ENCODE results near the gene PLAU.
"Not testable (repeated sequence)": the region's sequence is repeated elsewhere in the genome, so short reads cannot be mapped to it uniquely, and the experiment has no call there.

Gene PLAU

DNA sequence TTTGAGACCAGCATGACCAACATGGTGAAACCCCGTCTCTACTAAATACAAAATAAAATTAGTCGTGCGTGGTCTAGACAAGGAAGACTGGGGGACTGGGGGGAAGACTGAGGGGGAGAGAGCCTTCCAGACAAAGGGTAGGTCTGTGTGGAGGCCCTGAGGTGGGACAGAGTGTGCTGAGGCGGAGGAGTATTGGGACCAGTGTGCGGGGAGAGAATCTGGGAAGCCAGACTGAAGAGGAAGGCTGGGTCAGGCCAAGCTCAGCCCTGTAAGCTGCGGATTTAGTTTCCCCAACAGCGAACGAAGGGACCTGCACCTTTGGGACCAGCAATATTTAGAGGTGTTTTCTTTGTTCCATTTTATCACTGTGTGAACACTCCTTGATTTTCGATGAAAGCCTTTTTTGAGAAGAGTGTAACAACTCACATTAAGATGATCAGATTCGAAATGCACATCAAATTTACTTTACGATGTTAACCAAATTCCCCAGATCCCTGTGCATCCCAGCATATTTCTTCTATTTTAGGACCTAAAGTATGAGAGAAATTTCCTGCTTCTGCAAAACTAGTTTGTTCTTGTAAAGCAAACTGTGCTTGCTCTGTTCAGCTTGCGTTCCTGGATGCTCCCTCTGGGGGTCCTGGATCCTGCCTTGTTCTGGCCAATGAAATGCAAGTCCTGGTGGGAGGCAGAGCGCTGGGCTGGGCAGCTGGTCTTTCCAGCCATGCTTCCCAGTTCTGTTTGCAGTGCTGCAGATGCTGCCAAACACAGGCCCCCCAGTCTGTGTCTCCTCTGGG is 39.4 kb downstream of the PLAU start:
- peak; percentile 18 for DNase-seq (ENCODE audit: low spot score)

GRCh38 chr10:73953665-73954064 is 42.7 kb downstream of the PLAU start:
- DNase-seq (ENCODE audit: low spot score) = peak; percentile 59

DNA sequence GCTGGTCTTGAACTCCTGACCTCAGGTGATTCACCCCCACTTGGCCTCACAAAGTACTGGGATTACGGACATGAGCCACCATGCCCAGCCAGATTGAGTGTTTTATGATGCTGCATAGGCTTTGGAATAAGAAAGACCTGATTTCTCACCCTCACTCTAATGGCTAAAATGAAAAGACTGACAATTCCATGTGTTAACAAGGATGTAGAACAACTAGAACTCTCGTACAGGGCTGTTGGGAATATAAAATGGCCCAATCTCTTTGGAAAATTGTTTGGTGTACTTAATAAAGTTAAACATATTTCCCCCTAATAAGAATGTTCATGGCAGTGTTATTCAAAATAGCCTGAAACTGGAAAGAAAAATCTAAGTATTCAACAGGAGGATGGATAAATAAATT is 43.8 kb downstream of the PLAU start:
- no peak for DNase-seq (ENCODE audit: low spot score)

- no peak for DNase-seq (ENCODE audit: low spot score)
Measured at GRCh38 chr10:73955719-73956118, 44.8 kb downstream of the PLAU start.

- peak; percentile 24 for DNase-seq (ENCODE audit: low spot score)
Measured at GRCh38 chr10:73956476-73957359, 45.8 kb downstream of the PLAU start.

GRCh38 chr10:73959484-73960243 is 48.7 kb downstream of the PLAU start:
- peak; percentile 13 for DNase-seq (ENCODE audit: low spot score)

- no peak for DNase-seq (ENCODE audit: low spot score)
Measured at GRCh38 chr10:73962386-73962785, 51.5 kb downstream of the PLAU start.

GRCh38 chr10:73963533-73963932 is 52.6 kb downstream of the PLAU start:
- DNase-seq (ENCODE audit: low spot score) = not testable (repeated sequence)

- DNase-seq (ENCODE audit: low spot score) = no peak
Measured at GRCh38 chr10:73964743-73965142, 53.8 kb downstream of the PLAU start.

- DNase-seq (ENCODE audit: low spot score) = not testable (repeated sequence)
Measured at GRCh38 chr10:73965267-73965889, 54.4 kb downstream of the PLAU start.

DNA sequence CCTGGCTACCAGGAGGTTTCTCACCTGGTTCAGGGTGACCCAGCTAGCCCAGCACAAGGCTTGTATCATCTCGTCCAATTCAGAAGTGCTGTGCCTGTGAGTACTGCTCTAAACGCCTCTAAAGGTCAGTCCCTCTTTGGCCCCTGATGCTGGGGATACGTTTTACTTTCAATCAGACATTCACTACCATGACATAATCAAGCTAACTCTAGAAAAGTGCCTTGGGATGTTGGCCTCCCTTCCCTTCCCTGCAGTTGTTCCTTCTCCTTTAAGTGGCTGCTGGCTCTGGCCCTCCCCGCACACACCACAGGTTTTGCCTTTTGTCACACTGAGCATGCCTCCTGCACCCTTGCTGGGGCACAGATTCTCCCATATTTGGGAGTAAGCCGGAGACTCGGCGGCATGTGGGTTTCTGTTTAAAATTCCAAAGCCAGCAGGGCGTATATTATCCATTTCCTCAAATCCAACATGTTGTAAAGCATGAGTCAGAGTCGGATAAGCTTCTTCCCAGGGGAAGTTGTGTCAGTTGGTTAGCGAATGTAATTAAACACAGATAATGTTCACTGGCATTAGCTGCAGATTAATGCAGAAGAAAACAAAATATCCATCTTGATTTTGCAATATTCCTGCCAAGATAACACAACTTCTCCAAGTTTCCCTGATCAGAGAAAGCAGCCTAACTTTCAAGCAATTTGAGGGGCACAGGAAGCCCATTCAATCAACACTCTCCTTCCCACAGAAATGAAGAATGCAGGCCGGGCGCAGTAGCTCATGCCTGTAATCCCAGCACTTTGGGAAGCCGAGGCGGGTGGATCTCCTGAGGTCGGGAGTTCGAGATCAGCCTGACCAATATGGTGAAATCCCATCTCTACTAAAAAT is 55.2 kb downstream of the PLAU start:
- DNase-seq (ENCODE audit: low spot score) = peak; percentile 92

DNA sequence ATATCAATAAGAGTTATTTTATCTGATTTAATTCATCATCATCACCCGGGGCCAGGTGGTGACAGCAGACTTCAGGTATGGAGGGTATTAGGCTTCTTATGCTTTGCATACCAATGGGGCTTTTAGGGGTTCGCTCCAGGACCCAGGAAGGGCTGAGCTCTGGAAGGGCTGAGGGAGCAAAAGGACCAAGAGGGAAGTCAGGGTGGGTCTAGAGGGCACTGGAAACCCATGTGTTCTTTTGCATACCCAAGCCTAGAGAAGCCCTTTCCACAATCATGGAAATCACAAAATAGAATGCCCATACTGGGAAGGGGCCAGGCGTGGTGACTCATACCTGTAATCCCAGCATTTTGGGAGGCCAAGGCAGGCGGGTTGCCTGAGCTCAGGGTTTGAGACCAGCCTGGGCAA is 56.1 kb downstream of the PLAU start:
- no peak for DNase-seq (ENCODE audit: low spot score)
